Activated CD4-positive, alpha-beta T cell treated with anti-CD3 and anti-CD28 coated beads for 48 hours (primary cell): ENCODE data around the gene ASCC3.

Experiments used
- DNase-seq: peaks from one replicate; pipeline ENCODE4 v3.0.0-alpha.2; 2020

The ASCC3 gene

GRCh38 chr6:100566563-100566962 is 314.6 kb downstream of the ASCC3 start:
- DNase-seq = no peak

GRCh38 chr6:100565439-100566104 is 315.6 kb downstream of the ASCC3 start:
- no peak for DNase-seq

- DNase-seq = no peak
Observed at GRCh38 chr6:100559859-100560258, 321.3 kb downstream of the ASCC3 start.

- DNase-seq = no peak
Observed at GRCh38 chr6:100554228-100554627, 326.9 kb downstream of the ASCC3 start.

DNA sequence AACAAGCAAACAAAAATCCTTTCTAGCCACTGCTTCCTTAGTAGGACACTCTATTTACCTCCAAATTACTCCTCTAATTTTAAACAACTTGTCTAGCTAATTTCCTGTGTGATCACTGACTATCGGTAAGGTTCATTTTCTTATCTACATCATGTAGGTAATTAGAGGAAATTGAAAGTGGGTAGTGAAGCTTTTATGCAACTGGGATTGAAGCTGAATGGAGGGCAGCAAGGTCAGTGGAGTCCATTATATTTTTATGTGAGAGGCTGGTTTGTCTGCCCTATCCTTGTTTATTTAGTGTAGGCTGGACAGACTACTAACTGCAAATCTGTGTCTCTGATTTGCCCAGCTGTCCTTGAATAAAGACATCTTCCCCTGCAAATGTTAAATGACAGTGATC is 327.9 kb downstream of the ASCC3 start:
- no peak for DNase-seq

DNA sequence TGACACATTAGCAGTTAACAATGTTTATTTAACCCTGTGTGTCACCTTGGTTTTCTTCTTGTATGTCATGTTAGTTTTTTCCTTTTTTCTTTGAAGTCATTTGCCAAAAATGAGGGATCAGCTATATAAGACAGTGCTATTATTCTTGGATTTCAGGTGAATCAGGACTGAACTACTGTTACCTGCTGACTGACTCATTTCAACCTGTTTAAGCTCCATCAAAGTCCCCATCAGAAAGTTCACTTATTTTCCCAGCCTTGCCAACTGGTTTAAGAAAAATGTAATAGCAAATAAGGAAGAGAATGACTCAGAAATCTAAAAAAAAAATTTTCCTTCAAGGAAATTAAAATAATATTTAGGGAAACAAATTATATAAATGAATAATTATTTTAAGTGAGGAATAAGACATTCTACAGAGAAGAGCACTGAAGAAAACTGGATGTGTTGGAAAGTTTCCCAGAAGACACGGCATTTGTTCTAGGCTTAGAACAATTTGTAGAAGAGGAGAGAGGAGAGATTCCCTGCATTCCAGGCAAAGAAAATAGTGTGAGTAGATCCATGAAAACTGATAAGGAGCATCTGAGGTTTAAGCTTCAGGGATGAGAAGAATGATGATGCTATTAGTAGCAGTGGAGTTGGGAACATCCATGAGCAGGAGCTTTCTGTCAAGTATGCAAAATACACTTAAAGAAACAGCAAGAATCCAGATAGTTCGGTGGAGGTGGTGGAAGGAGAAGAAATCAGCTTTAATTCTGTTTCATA is 331.5 kb downstream of the ASCC3 start:
- DNase-seq = no peak

DNA sequence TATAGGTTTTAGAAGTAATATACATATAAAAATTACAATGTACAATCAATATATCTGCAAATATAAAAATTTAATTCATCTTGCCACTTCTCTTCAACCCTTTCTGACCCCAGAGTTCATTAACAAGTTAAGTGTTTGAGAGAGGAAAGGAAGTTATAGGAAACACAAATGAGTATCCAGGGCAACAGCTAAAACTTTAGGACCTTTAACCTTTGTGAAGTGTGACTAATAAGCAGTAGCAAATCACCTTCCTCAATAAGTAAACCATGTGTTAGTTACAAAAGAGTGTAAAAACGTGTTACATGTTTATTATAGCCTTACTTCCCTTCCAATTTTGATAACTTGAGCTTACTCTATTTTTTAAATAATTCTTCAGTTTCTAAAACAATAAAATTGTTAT is 343.0 kb downstream of the ASCC3 start:
- no peak for DNase-seq

GRCh38 chr6:100518588-100518987 is 362.5 kb downstream of the ASCC3 start:
- no peak for DNase-seq

DNA sequence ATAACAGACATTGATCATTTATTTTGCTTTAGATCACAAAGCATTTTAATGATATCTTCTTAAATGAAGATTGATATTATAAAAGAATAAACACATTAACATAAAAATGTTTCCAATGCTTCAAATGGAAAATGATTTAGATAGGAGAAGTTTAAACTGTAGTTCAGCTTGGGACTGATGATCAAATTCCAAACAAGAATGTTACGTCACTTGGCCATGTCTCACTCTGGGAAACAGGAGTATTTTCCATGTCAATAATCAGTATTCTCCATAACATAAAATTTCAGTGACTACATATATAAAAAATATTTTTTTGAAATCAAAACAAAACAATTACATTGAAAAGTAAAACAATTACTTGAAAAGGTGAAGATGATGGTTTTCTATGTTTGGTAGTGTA is 363.5 kb downstream of the ASCC3 start:
- DNase-seq = no peak

GRCh38 chr6:100517106-100517505 is 364.0 kb downstream of the ASCC3 start:
- no peak for DNase-seq

DNA sequence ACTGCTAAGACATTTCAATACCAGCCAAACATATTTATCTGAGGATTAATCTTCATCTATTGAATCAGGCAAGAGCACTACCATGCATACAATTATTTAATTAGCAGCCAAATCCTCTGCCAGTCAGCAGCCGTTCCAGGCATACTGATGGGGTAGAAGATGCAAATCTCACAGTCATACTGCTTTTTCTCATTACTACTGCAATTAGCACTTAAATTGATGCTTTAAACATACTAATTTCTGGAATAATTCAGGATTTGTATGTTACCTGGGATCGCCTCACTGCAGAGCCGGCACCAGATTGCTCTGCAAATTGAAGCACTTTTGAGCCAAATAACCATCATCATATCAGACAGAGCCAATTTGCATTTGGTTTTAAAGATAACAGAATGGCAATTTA is 366.5 kb downstream of the ASCC3 start:
- no peak for DNase-seq

- DNase-seq = no peak
Observed at GRCh38 chr6:100512203-100512862, 368.8 kb downstream of the ASCC3 start.

DNA sequence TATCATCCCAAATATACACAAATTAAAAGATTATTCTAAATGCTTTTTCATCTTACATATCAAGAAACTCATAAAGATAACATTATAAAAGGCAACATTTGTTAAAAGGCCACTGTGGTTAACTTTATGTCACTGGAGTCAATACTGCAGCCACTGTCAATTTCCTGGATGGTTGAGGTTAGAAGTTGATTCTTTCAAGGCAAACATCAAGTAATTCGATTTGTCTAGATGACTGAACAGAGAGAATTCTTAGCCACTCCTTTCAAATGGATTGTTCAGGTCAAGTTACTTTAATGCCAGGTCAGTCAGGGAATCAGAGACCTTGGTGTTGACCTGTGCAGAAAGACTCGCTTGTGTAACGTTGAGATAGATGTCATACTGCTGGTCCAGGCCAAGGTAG is 372.0 kb downstream of the ASCC3 start:
- DNase-seq = no peak

DNA sequence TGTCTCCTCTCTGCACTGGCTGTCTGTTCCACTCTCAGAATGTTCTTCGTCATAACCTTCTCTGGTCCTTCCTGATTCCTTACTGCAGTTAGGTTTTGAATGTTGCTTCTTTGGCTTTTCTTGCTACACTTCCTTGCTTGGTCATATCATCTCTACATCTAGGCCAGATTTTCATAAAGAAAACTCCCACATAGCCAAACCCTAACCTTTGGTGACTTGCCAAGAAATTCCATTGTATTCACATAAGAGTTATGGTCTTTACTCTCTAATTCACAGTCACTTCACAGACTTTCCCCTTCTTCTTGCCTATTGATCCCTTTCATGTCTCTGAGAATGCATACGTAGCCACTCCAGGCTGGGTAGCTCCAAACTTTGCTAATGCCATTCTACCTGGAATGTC is 374.5 kb downstream of the ASCC3 start:
- DNase-seq = no peak

- no peak for DNase-seq
Observed at GRCh38 chr6:100504786-100505737, 376.1 kb downstream of the ASCC3 start.

DNA sequence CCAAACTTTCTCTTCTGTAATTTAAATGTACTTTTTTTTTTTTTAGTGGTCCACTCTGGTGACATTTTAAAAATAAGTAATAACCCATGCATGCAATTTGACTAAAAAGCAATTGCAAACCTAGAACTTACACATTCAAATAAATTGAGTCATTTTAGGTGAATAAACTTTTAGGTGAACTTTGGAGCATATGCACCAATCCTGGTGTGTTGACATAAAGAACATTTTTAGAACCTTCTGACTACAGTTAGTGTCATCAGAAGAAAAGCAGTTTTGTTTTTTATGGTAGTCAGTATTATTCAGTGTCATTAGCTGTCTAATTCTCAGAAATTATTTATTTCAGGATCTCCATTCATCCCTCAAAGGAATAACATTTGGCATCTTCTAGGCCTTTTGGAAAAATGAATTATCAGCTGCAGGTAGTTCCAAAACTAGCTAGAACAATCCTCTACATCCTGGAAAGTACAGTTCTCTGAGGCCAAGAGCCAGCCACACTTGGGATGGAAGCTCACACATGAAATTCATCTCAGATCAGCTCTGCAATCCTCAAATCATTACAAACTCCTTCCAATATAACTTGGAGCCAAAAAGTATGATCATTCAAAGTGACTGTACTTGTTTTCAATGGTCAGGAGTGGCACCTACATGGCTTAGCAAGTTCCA is 378.0 kb downstream of the ASCC3 start:
- DNase-seq = no peak

GRCh38 chr6:100493206-100493888 is 387.8 kb downstream of the ASCC3 start:
- DNase-seq = no peak

DNA sequence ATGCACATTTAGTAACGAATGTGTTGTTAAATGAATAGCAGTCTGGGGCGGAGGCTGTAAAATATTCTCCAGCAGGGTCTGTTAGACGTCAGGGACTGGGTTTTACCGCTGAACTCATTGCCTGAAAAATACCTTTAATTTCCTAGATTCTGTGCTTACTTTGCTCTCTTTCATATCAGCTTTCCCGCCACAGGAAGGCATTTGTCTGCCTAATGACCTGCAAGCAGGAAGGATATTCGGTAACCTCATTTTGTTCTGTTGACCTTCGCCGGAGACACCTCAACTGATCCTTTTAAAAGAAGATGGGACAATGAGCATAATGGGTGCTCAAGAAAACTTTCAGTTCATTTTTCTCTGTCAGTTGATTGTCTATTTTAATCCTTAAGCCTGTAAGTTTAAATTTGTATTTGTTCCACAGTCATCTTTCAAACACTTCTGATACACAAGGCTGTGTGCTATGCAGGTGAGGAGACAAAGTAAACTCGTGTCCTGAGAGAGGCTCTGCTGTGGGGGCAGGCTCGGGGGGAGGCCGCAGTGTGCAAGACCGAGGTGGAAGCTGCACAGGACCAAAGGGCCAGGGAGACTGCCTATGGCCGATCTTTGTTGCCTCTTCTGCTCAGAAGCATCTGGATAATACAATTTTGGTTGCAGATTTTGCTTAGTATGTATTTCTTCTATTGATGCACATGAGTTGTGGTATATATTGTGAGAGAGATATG is 389.0 kb downstream of the ASCC3 start:
- no peak for DNase-seq

DNA sequence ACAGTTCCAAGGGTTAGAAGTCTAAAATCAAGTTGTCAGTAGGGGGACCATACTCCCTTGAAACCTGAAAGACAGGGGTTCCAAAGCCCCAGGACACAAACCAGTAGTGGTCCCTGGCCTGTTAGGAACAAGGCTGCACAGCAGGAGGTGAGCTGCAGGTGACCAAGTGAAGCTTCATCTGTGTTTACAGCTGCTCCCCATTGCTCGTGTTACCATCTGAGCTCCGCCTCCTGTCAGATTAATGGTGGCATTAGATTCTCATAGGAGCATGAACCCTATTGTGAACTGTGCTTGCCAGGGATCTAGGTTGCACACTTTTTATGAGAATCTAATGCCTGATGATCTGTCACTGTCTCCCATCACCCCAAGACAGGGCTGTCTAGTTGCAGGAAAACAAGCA is 391.1 kb downstream of the ASCC3 start:
- DNase-seq = no peak

- no peak for DNase-seq
Observed at GRCh38 chr6:100488244-100488643, 392.9 kb downstream of the ASCC3 start.

GRCh38 chr6:100487638-100488037 is 393.5 kb downstream of the ASCC3 start:
- no peak for DNase-seq
